IMR-90 (cell line): ENCODE data around the gene TTC39B. TPM values are rescaled to one million over a fixed set of nuclear protein-coding genes. Genes with fewer than 3 reads are reported as not detected.

ENCODE experiments used
- ATAC-seq: fragments of 200-7000 bp; cut with Tn5 transposase; 2 replicates; pipeline ENCODE4 v1.9.1; 2020; ENCODE audit warnings: low read depth, mild to moderate bottlenecking, moderate library complexity
- BruUV-seq: library from RNA; stranded (reverse); fragments of 400-500 nt; replicated peaks from 2 replicates; lab custom pipeline; 2021; lab: Mats Ljungman, UMichigan
- CTCF ChIA-PET: fragments of 300-600 bp; formaldehyde crosslinking; extraction: SDS; loops from one replicate; lab custom pipeline; 2021; ENCODE audit warnings: antibody characterized with exemption; lab: Yijun Ruan, JAX
- POLR2A ChIA-PET: fragments of 300-600 bp; sonication (Branson Sonifier 250); formaldehyde crosslinking; loops from one replicate; lab custom pipeline; 2022; ENCODE audit warnings: antibody characterized with exemption; ENCODE audit not compliant: unreplicated experiment; lab: Charles Lee
- DNase-seq: peaks from one replicate; pipeline ENCODE4 v3.0.0; 2013
- H2AFZ ChIP-seq: replicated peaks from 2 replicates; pipeline ENCODE3; 2013; ENCODE audit warnings: low read length, mild to moderate bottlenecking; ENCODE audit not compliant: poor library complexity
- H2AK5ac ChIP-seq: 2 replicates; pipeline ENCODE4 v1.6.1; 2013; ENCODE audit warnings: low read depth, low read length, inconsistent platforms
- H2AK9ac ChIP-seq: replicated peaks from 2 replicates; pipeline ENCODE3; 2013; ENCODE audit warnings: mild to moderate bottlenecking, low read depth, low read length, moderate library complexity; ENCODE audit not compliant: poor library complexity
- H2BK120ac ChIP-seq: 2 replicates; pipeline ENCODE4 v1.6.1; 2013; ENCODE audit warnings: low read depth, low read length, inconsistent platforms
- H2BK15ac ChIP-seq: 3 replicates; pipeline ENCODE4 v1.6.1; 2013; ENCODE audit warnings: low read depth, low read length, inconsistent platforms
- H2BK20ac ChIP-seq: 2 replicates; pipeline ENCODE4 v1.6.1; 2013; ENCODE audit warnings: low read depth, mild to moderate bottlenecking, inconsistent platforms, low read length, moderate library complexity
- H2BK5ac ChIP-seq: 2 replicates; pipeline ENCODE4 v1.6.1; 2013; ENCODE audit warnings: mild to moderate bottlenecking, low read depth, low read length, inconsistent platforms; ENCODE audit not compliant: poor library complexity, severe bottlenecking
- H3K14ac ChIP-seq: replicated peaks from 2 replicates; pipeline ENCODE4 v1.6.1; 2013; ENCODE audit warnings: low read depth, low read length, inconsistent platforms
- H3K18ac ChIP-seq: 2 replicates; pipeline ENCODE4 v1.6.1; 2013; ENCODE audit warnings: low read depth, low read length, control low read depth
- H3K23ac ChIP-seq: 2 replicates; pipeline ENCODE4 v1.6.1; 2013; ENCODE audit warnings: low read depth, low read length, inconsistent platforms
- H3K27ac ChIP-seq: 2 replicates; pipeline ENCODE4 v1.5.1; 2013; ENCODE audit warnings: mild to moderate bottlenecking, control low read depth, low read length; ENCODE audit not compliant: insufficient read depth
- H3K27me3 ChIP-seq: 2 replicates; pipeline ENCODE4 v1.6.1; 2013; ENCODE audit warnings: low read length; ENCODE audit not compliant: control insufficient read depth, insufficient read depth
- H3K36me3 ChIP-seq: 2 replicates; pipeline ENCODE4 v1.6.1; 2013; ENCODE audit warnings: low read length, mixed read lengths; ENCODE audit not compliant: control insufficient read depth, insufficient read depth
- H3K4ac ChIP-seq: 2 replicates; pipeline ENCODE4 v1.6.1; 2013; ENCODE audit warnings: low read depth, low read length, inconsistent platforms
- H3K4me1 ChIP-seq: 2 replicates; pipeline ENCODE4 v1.6.1; 2013; ENCODE audit warnings: low read length, mixed read lengths; ENCODE audit not compliant: control insufficient read depth, insufficient read depth
- H3K4me2 ChIP-seq: 2 replicates; pipeline ENCODE4 v1.6.1; 2013; ENCODE audit warnings: low read depth, mild to moderate bottlenecking, control low read depth, low read length, moderate library complexity
- H3K4me3 ChIP-seq: 2 replicates; pipeline ENCODE4 v1.5.1; 2013; ENCODE audit warnings: low read depth, mild to moderate bottlenecking, control low read depth, low read length, moderate library complexity; ENCODE audit not compliant: insufficient read depth
- H3K56ac ChIP-seq: 2 replicates; pipeline ENCODE4 v1.6.1; 2013; ENCODE audit warnings: low read length, inconsistent platforms; ENCODE audit not compliant: insufficient read depth; ENCODE audit errors: extremely low read depth
- H3K79me1 ChIP-seq, 2 experiments: 2 replicates each; pipeline ENCODE4 v1.6.1; 2013; ENCODE audit warnings: low read length in 2 of 2, inconsistent platforms in 1 of 2, low read depth in 1 of 2
- H3K9ac ChIP-seq: 2 replicates; pipeline ENCODE4 v1.6.1; 2013; ENCODE audit warnings: low read depth, low read length, control low read depth
- H3K9me1 ChIP-seq: 2 replicates; pipeline ENCODE4 v1.6.1; 2013; ENCODE audit warnings: low read length, inconsistent platforms; ENCODE audit not compliant: insufficient read depth
- H3K9me3 ChIP-seq: 2 replicates; pipeline ENCODE4 v1.6.1; 2013; ENCODE audit warnings: low read length; ENCODE audit not compliant: control insufficient read depth, insufficient read depth
- H4K20me1 ChIP-seq: 2 replicates; pipeline ENCODE4 v1.6.1; 2013; ENCODE audit warnings: low read length, inconsistent platforms; ENCODE audit not compliant: insufficient read depth
- H4K5ac ChIP-seq: 2 replicates; pipeline ENCODE4 v1.6.1; 2013; ENCODE audit warnings: mild to moderate bottlenecking, low read depth, low read length, control low read depth
- H4K8ac ChIP-seq, 2 experiments: 2 replicates each; pipeline ENCODE4 v1.6.1; 2013; ENCODE audit warnings: low read depth in 2 of 2, low read length in 2 of 2, control low read depth in 1 of 2, inconsistent platforms in 1 of 2
- H4K91ac ChIP-seq: 2 replicates; pipeline ENCODE4 v1.6.1; 2013; ENCODE audit warnings: low read depth, low read length, inconsistent platforms; ENCODE audit not compliant: insufficient read depth
- BHLHE40 ChIP-seq: fragments of 150-350 bp; IDR thresholded peaks from 2 replicates; pipeline ENCODE4 v1.6.1; 2016; ENCODE audit warnings: mild to moderate bottlenecking, low read depth, low read length
- CEBPB ChIP-seq: IDR thresholded peaks from 2 replicates; pipeline ENCODE4 v1.6.1; 2012; ENCODE audit warnings: low read depth, low read length, improper control_type of control experiment
- FOS ChIP-seq: fragments of 150-350 bp; IDR thresholded peaks from 2 replicates; pipeline ENCODE4 v1.6.1; 2016; ENCODE audit warnings: low read depth, low read length
- MAZ ChIP-seq: IDR thresholded peaks from 2 replicates; pipeline ENCODE4 v1.6.1; 2012; ENCODE audit warnings: low read depth, mild to moderate bottlenecking, low read length, improper control_type of control experiment, moderate library complexity, borderline replicate concordance
- NFE2L2 ChIP-seq: fragments of 150-350 bp; IDR thresholded peaks from 2 replicates; pipeline ENCODE4 v1.6.1; 2016; ENCODE audit warnings: low read depth, mild to moderate bottlenecking, low read length
- RAD21 ChIP-seq: IDR thresholded peaks from 2 replicates; pipeline ENCODE4 v1.6.1; 2012; ENCODE audit warnings: low read length, improper control_type of control experiment
- RCOR1 ChIP-seq: IDR thresholded peaks from 2 replicates; pipeline ENCODE4 v1.6.1; 2012; ENCODE audit warnings: mild to moderate bottlenecking, low read length, improper control_type of control experiment; ENCODE audit not compliant: insufficient replicate concordance
- RFX5 ChIP-seq: IDR thresholded peaks from 2 replicates; pipeline ENCODE4 v1.8.0; 2012; ENCODE audit warnings: low read depth, mild to moderate bottlenecking, low read length, moderate library complexity
- SMC3 ChIP-seq: fragments of 150-350 bp; IDR thresholded peaks from 2 replicates; pipeline ENCODE4 v1.6.1; 2016; ENCODE audit warnings: low read depth, mild to moderate bottlenecking, antibody characterized with exemption, low read length, moderate library complexity
- WGBS, 2 experiments: methylation state at CpG; one replicate each; pipeline versions ENCODE4 v1.1.5 to v1.1.7; 2013; ENCODE audit warnings: missing lambda C conversion rate in 2 of 2; ENCODE audit not compliant: insufficient read length in 1 of 2; ENCODE audit errors: extremely low coverage in 2 of 2; 5-methylcytosine and 5-hydroxymethylcytosine counted together
- dilution Hi-C: fragments of 300-500 bp; cut with HindIII; formaldehyde crosslinking; loops from one replicate; pipeline ENCODE4 v1.14.3; 2018; ENCODE audit warnings: low sequenced_read_pairs; ENCODE audit not compliant: unreplicated experiment
- in situ Hi-C: fragments of 300-500 bp; cut with MboI; formaldehyde crosslinking; loops from 3 replicates; pipeline ENCODE4 v1.14.3; 2019; ENCODE audit warnings: low sequenced_read_pairs, inconsistent platforms, mixed read lengths
- intact Hi-C: fragments of 100-400 bp; cut with micrococcal nuclease; formaldehyde crosslinking; loops from 2 replicates; pipeline ENCODE4 v1.10.0; 2022
- polyA plus RNA-seq, 3 experiments: library from polyadenylated mRNA; depleted of rRNA; stranded (reverse); fragments of >200 nt; gene quantifications; 2 replicates each; pipeline ENCODE4 v1.2.3, GENCODE V29; 2012; ENCODE audit warnings: low replicate concordance in 1 of 3
- total RNA-seq: library from RNA; depleted of rRNA; stranded (reverse); fragments of >200 nt; gene quantifications from 2 replicates; pipeline ENCODE4 v1.2.3, GENCODE V29; 2012
- TF ChIP-seq, protein P1 (sequence below): conservative IDR thresholded peaks from 2 replicates; pipeline ENCODE4 v1.5.1; 2012; ENCODE audit warnings: mild to moderate bottlenecking, low read depth, low read length, improper control_type of control experiment
- TF ChIP-seq, protein P2 (sequence below): fragments of 150-350 bp; IDR thresholded peaks from 2 replicates; pipeline ENCODE4 v1.6.1; 2016; ENCODE audit warnings: low read depth, mild to moderate bottlenecking, low read length, moderate library complexity, borderline replicate concordance

TTC39B gene
- total and polyA plus RNA-seq, 2 of the 4 experiments (the other 2 are of a cell fraction) = 2.5 to 12.2 TPM

DNA sequence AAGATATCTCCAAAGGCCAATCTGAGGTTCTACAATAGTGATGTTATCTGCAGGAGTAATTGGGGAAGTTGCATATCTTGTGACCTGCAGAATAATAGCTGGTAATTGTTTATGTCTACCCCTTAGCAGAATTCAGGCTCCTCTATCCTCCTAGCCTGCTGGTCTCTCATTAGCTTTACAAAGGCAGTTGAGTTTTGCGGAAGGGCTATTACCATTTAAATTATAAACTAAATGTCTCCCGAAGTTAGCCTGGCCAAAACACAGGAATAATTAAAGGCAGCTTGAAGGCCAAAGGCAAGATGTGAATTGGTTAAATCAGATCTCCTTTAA, 168.7 kb downstream of the TTC39B start:
- H2AFZ ChIP-seq = no peak overlapping the region
- no peak overlapping the region for H3K4me3 ChIP-seq
- no peak overlapping the region for H3K56ac ChIP-seq
- no peak overlapping the region for H2BK120ac ChIP-seq
- H3K27ac ChIP-seq = no peak overlapping the region
- H3K27me3 ChIP-seq = peaks cover 8% of the 10 kb centered on the region
- no peak overlapping the region for H3K4ac ChIP-seq
- ChIA-PET CTCF (no interaction called here), POLR2A (no interaction called here)
- DNase-seq (no peak), ATAC-seq (no peak)
- no TSS peak for BruUV-seq
- H2BK15ac ChIP-seq = no peak overlapping the region
- no peak overlapping the region for H2BK5ac ChIP-seq
- in situ Hi-C loops (loop anchor here (5.0 to 25.0 kb wide), 3 partner anchors 36 to 301 kb away; no protein-coding TSS in a partner anchor), intact Hi-C loops (loop anchor here (10.0 kb wide), 1 partner anchor 374 kb away; no protein-coding TSS in a partner anchor), dilution Hi-C loops (no loop called here)
- H3K36me3 ChIP-seq = no peaks in the 10 kb centered on the region
- no peak overlapping the region for H4K8ac ChIP-seq
- TF ChIP-seq MAZ (no peak), NFE2L2 (no peak), RFX5 (no peak), RAD21 (no peak), SMC3 (no peak), BHLHE40 (no peak), FOS (no peak), CEBPB (no peak), RCOR1 (no peak)
- TF ChIP-seq, protein P1, sequence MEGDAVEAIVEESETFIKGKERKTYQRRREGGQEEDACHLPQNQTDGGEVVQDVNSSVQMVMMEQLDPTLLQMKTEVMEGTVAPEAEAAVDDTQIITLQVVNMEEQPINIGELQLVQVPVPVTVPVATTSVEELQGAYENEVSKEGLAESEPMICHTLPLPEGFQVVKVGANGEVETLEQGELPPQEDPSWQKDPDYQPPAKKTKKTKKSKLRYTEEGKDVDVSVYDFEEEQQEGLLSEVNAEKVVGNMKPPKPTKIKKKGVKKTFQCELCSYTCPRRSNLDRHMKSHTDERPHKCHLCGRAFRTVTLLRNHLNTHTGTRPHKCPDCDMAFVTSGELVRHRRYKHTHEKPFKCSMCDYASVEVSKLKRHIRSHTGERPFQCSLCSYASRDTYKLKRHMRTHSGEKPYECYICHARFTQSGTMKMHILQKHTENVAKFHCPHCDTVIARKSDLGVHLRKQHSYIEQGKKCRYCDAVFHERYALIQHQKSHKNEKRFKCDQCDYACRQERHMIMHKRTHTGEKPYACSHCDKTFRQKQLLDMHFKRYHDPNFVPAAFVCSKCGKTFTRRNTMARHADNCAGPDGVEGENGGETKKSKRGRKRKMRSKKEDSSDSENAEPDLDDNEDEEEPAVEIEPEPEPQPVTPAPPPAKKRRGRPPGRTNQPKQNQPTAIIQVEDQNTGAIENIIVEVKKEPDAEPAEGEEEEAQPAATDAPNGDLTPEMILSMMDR = no peak
- TF ChIP-seq, protein P2, sequence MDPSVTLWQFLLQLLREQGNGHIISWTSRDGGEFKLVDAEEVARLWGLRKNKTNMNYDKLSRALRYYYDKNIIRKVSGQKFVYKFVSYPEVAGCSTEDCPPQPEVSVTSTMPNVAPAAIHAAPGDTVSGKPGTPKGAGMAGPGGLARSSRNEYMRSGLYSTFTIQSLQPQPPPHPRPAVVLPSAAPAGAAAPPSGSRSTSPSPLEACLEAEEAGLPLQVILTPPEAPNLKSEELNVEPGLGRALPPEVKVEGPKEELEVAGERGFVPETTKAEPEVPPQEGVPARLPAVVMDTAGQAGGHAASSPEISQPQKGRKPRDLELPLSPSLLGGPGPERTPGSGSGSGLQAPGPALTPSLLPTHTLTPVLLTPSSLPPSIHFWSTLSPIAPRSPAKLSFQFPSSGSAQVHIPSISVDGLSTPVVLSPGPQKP = no peak
- H3K4me1 ChIP-seq = no peaks in the 10 kb centered on the region
- H3K4me2 ChIP-seq = no peak overlapping the region
- H3K18ac ChIP-seq = no peak overlapping the region
- no peaks in the 10 kb centered on the region for H4K20me1 ChIP-seq
- H3K14ac ChIP-seq = no peak overlapping the region
- H2AK9ac ChIP-seq = no peak overlapping the region
- no peak overlapping the region for H2BK20ac ChIP-seq
- no peak overlapping the region for H4K91ac ChIP-seq
- no peaks in the 10 kb centered on the region for H3K9me1 ChIP-seq
- H3K9ac ChIP-seq = no peak overlapping the region
- H4K5ac ChIP-seq = no peak overlapping the region
- no peak overlapping the region for H3K23ac ChIP-seq
- H3K9me3 ChIP-seq = no peaks in the 10 kb centered on the region
- no CpG with 5 or more reads among the region's 2 CpGs for WGBS, 2 experiments
- H2AK5ac ChIP-seq = no peak overlapping the region
- no peaks in the 10 kb centered on the region for H3K79me1 ChIP-seq
